MG63 (cell line): ENCODE data around the gene RDH16. TPM values are rescaled to one million over a fixed set of nuclear protein-coding genes. Genes with fewer than 3 reads are reported as not detected.
"Not testable (repeated sequence)": the region's sequence is repeated elsewhere in the genome, so short reads cannot be mapped to it uniquely, and the experiment has no call there.

Source experiments
- DNase-seq: peaks from one replicate; pipeline ENCODE4 v3.0.0-alpha.2; 2020
- H3K27me3 ChIP-seq: fragments of 250-450 bp; sonication (Bioruptor Pico); 2 replicates; pipeline ENCODE4 v1.5.1; 2020; ENCODE audit warnings: mild to moderate bottlenecking, moderate library complexity
- H3K36me3 ChIP-seq: fragments of 250-450 bp; sonication (Bioruptor Pico); 2 replicates; pipeline ENCODE4 v1.5.1; 2020; ENCODE audit warnings: mild to moderate bottlenecking, moderate library complexity
- H3K4me3 ChIP-seq: fragments of 250-450 bp; sonication (Bioruptor Pico); 2 replicates; pipeline ENCODE4 v1.5.1; 2020; ENCODE audit warnings: mild to moderate bottlenecking, moderate library complexity
- H3K9me3 ChIP-seq: fragments of 250-450 bp; sonication (Bioruptor Pico); 2 replicates; pipeline ENCODE4 v1.5.1; 2020; ENCODE audit warnings: mild to moderate bottlenecking, moderate library complexity
- total RNA-seq: library from RNA; depleted of rRNA; stranded (reverse); fragments of >200 nt; shearing (Covaris generic); gene quantifications from 2 replicates; pipeline ENCODE4 v1.2.3, GENCODE V29; 2014; ENCODE audit warnings: low replicate concordance

Gene RDH16
- total RNA-seq, 1 experiment from 2014 or later = not detected

- H3K9me3 ChIP-seq = peaks cover 3% of the 10 kb centered on the region; the same call in 1 of the 2 replicates
- no peaks in the 10 kb centered on the region for H3K36me3 ChIP-seq
- H3K4me3 ChIP-seq = no peak overlapping the region
- H3K27me3 ChIP-seq = no peaks in the 10 kb centered on the region
- DNase-seq = peak; percentile 34
Measured at GRCh38 chr12:56991319-56992246, 34.2 kb upstream of the RDH16 start.

DNA sequence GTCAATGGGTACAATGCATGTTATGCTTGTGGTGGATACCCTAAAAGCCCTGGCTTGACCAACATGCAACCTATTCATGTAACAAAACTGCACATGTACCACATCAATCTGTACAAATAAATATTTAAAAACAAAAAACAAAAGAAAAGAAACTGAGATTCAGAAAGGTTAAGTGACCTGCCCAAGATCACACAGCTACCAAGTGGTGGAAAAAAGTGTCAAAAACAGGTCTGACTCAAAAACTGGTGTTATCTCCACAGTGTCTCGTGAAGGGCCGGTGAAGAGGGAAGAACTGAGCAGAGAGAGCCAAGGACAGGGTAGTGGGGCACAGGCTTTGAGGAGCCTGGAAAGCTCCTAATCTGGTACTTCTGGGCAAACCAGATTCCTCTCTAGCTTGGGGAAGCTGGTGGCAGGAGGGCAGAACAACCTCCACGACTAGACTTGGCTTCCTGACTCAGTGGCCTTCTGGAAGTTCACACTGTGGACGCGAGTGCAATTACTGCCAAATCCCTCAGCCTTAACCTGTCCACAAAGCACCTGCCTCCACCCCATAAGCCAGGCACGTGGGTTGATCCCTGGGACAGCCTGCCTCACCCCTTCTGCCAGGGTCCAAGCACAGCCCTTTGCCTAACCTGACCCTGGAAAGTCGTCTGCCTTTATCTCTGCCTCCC is 33.4 kb upstream of the RDH16 start:
- Histone ChIP-seq H3K4me3 (no peak overlapping the region), H3K36me3 (no peaks in the 10 kb centered on the region), H3K27me3 (no peaks in the 10 kb centered on the region), H3K9me3 (peaks cover 3% of the 10 kb centered on the region; the same call in 1 of the 2 replicates)
- DNase-seq = no peak

DNA sequence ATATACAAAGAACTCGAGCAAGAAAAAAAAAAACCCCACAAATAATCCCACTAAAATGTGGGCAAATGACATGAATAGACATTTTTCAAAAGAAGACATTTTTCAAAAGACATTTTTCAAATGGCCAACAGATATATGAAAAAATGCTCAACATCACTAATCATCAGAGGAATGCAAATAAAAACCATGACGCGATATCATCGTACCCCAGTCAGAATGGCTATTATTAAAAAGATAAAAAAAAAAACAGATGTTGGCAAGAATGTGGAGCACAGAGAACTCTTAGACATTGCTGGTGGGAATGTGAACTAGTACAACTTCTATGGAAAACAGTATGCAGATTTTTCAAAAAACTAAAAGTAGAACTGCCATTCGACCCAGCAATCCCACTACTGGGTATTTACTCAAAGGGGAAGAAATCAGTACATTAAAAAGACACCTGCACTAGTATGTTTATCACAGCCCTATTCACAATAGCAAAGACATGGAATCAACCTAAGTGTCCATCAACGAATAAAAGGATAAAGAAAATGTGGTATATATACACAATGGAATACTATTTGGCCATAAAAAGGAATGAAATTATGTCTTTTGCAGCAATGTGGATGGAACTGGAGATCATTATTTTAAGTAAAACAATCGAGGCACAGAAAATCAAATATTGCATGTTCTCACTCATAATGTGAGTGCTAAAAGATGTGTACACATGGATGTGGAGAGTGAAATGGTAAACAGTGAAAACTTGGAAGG is 32.6 kb upstream of the RDH16 start:
- peaks cover 3% of the 10 kb centered on the region; the same call in 1 of the 2 replicates for H3K9me3 ChIP-seq
- no peaks in the 10 kb centered on the region for H3K27me3 ChIP-seq
- no peak overlapping the region for H3K4me3 ChIP-seq
- no peak for DNase-seq
- H3K36me3 ChIP-seq = no peaks in the 10 kb centered on the region

- no peaks in the 10 kb centered on the region for H3K36me3 ChIP-seq
- peaks cover 3% of the 10 kb centered on the region; the same call in 1 of the 2 replicates for H3K9me3 ChIP-seq
- no peak overlapping the region for H3K4me3 ChIP-seq
- no peak for DNase-seq
- no peaks in the 10 kb centered on the region for H3K27me3 ChIP-seq
Measured at GRCh38 chr12:56988207-56988739, 30.9 kb upstream of the RDH16 start.

GRCh38 chr12:56987551-56988053 is 30.2 kb upstream of the RDH16 start:
- peak; percentile 63 for DNase-seq

GRCh38 chr12:56987011-56987410 is 29.6 kb upstream of the RDH16 start:
- Histone ChIP-seq H3K27me3 (no peaks in the 10 kb centered on the region), H3K9me3 (peaks cover 3% of the 10 kb centered on the region; the same call in 1 of the 2 replicates), H3K4me3 (no peak overlapping the region), H3K36me3 (no peaks in the 10 kb centered on the region)
- DNase-seq = no peak

More at GRCh38 chr12:56987551-56988053, 30.2 kb upstream of the RDH16 start:
- Histone ChIP-seq H3K9me3 (peaks cover 3% of the 10 kb centered on the region; the same call in 1 of the 2 replicates), H3K27me3 (no peaks in the 10 kb centered on the region), H3K36me3 (no peaks in the 10 kb centered on the region), H3K4me3 (no peak overlapping the region)

- not testable (repeated sequence) for H3K27me3 ChIP-seq, H3K4me3 ChIP-seq, H3K9me3 ChIP-seq, H3K36me3 ChIP-seq
- DNase-seq = peak; percentile 51
Measured at GRCh38 chr12:56985714-56986113, 28.3 kb upstream of the RDH16 start.

GRCh38 chr12:56983386-56983785 is 26.0 kb upstream of the RDH16 start:
- no peaks in the 10 kb centered on the region for H3K27me3 ChIP-seq
- DNase-seq = no peak
- H3K36me3 ChIP-seq = no peaks in the 10 kb centered on the region

GRCh38 chr12:56982578-56983236 is 25.3 kb upstream of the RDH16 start:
- H3K36me3 ChIP-seq, H3K9me3 ChIP-seq, H3K27me3 ChIP-seq, DNase-seq, H3K4me3 ChIP-seq: not testable (repeated sequence)

More at GRCh38 chr12:56983386-56983785, 26.0 kb upstream of the RDH16 start:
- H3K9me3 ChIP-seq = no peaks in the 10 kb centered on the region
- no peak overlapping the region for H3K4me3 ChIP-seq

DNA sequence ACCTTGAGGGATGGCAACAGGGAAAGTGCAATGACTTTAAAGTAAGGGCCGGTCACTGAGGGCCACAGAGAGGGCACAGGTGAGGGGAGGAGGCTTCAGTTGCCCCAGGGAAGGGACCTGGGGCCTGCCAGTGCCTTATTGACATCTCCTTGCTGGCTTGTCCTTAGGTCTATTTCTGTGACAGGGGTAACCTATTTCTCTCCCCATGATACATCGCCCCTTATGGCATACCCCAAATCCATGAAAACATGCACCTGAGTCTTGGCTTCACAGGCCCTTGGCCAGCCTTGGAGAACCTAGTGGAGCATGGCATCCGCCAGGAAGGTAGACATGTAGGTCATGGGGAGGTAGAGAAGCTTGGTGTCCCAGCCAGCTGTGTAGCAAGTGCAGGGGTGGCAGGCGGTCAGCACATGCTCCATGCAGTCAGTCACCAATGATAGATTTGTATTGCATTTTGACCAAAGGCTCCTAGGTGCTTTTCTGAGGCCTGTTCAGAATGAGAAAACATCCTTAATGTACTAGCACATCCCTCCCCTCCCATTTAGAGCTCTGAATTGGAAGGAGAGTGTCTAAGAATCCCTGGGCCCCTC is 23.6 kb upstream of the RDH16 start:
- Histone ChIP-seq H3K36me3 (no peaks in the 10 kb centered on the region), H3K27me3 (no peaks in the 10 kb centered on the region), H3K9me3 (no peaks in the 10 kb centered on the region), H3K4me3 (no peak overlapping the region)
- no peak for DNase-seq

DNA sequence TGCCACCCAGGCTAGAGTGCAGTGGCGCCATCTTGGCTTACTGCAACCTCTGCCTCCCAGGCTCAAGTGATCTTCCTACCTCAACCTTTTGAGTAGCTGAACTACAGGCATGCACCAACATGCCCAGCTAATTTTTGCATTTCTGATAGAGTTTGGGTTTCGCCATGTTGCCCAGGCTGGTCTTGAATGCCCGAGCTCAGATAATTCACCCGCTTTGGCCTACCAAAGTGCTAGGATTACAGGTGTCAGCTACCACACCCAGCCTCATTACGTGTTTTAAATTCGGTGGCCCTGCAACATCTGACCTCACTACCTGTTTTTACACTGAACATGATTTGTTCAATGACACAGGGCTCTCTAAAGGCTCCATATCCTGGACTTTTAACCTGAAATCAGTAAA is 22.9 kb upstream of the RDH16 start:
- H3K9me3 ChIP-seq = no peaks in the 10 kb centered on the region
- no peak for DNase-seq
- H3K4me3 ChIP-seq = no peak overlapping the region
- H3K27me3 ChIP-seq = no peaks in the 10 kb centered on the region
- H3K36me3 ChIP-seq = no peaks in the 10 kb centered on the region

DNA sequence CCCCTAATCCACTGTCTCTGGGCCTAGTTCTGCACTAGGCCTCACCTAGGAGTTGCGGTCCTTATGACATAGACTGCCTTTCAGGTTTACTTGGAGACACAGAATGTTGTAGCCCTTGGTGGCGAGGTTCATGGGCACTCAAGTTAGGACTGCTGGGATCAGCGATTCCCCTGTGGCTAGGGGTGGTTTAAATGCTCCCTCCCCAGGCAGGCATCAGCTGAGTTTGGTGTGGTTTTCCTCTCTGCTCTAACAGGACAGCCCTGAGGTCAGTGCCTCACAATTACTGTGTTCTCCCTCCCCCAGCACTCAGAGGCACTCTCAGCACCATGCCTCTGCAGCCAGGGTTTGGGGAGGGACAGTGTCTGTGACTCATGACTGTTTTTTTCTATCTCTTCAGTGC is 22.2 kb upstream of the RDH16 start:
- no peak overlapping the region for H3K4me3 ChIP-seq
- no peak for DNase-seq
- no peaks in the 10 kb centered on the region for H3K9me3 ChIP-seq
- H3K27me3 ChIP-seq = no peaks in the 10 kb centered on the region
- H3K36me3 ChIP-seq = no peaks in the 10 kb centered on the region

DNA sequence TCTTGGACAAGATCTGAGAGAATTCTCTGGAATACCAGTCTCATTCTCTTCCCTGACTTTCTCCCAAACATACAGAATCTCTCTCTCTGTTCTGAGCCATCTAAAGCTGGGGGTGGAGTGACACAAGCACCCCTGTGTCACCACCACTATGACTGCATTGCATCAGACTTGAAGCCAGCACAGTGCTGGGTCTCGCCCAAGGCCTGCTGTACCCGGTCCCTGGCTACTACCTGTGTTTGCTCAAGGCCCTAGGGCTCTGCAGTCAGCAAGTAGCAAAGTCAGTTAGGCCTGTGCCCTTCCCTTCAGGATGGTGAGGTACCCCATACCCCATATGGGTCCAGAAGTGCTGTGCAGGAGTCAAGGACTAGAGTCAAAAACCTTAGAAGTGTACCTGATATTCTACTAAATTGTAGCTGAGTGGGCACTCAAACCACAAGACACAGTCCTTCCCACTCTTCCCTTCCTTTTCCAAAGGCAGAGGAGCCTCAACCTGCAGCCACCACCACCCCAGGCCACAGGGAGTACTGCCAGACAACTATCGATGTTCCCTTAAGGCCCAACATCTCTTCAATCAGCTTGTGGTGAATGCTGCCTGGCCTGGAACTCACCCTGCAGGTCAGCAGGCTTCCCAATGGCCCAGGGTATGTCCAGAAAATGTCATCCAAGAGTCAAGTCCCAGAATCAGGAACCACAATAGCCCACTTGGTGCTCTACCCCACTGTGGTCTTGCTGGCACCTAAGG is 21.2 kb upstream of the RDH16 start:
- H3K9me3 ChIP-seq = no peaks in the 10 kb centered on the region
- H3K4me3 ChIP-seq = no peak overlapping the region
- no peaks in the 10 kb centered on the region for H3K36me3 ChIP-seq
- DNase-seq = no peak
- no peaks in the 10 kb centered on the region for H3K27me3 ChIP-seq

GRCh38 chr12:56977361-56977760 is 20.0 kb upstream of the RDH16 start:
- DNase-seq, H3K4me3 ChIP-seq, H3K36me3 ChIP-seq, H3K27me3 ChIP-seq, H3K9me3 ChIP-seq: not testable (repeated sequence)

DNA sequence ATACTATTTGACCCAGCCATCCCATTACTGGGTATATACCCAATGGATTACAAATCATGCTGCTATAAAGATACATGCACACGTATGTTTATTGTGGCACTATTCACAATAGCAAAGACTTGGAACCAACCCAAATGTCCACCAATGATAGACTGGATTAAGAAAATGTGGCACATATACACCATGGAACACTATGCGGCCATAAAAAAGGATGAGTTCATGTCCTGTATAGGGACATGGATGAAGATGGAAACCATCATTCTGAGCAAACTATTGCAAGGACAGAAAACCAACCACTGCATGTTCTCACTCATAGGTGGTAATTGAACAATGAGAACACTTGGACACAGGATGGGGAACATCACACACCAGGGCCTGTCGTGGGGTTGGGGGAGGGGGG is 16.8 kb upstream of the RDH16 start:
- not testable (repeated sequence) for H3K36me3 ChIP-seq, H3K9me3 ChIP-seq, H3K4me3 ChIP-seq, H3K27me3 ChIP-seq, DNase-seq
